Osteocyte (in vitro differentiated cells): ENCODE measurements around the gene TTLL10. TPM values are rescaled to one million over a fixed set of nuclear protein-coding genes. Genes with fewer than 3 reads are reported as not detected.

Source experiments
- DNase-seq: peaks from one replicate; pipeline ENCODE4 v3.0.0; 2021; ENCODE audit warnings: mixed read lengths; ENCODE audit not compliant: unreplicated experiment; ENCODE audit errors: extremely low spot score
- H3K27ac Mint-ChIP-seq: one replicate; pipeline ENCODE4 v1.8.0; 2021; ENCODE audit warnings: mild to moderate bottlenecking, mixed read lengths; ENCODE audit not compliant: unreplicated experiment
- H3K27me3 Mint-ChIP-seq: one replicate; pipeline ENCODE4 v1.8.0; 2021; ENCODE audit warnings: mixed read lengths; ENCODE audit not compliant: unreplicated experiment
- H3K36me3 Mint-ChIP-seq: one replicate; pipeline ENCODE4 v1.8.0; 2021; ENCODE audit warnings: mixed read lengths; ENCODE audit not compliant: unreplicated experiment
- H3K4me1 Mint-ChIP-seq: one replicate; pipeline ENCODE4 v1.8.0; 2021; ENCODE audit warnings: mixed read lengths; ENCODE audit not compliant: unreplicated experiment
- H3K4me3 Mint-ChIP-seq: one replicate; pipeline ENCODE4 v1.8.0; 2021; ENCODE audit warnings: mild to moderate bottlenecking, moderate library complexity, mixed read lengths; ENCODE audit not compliant: unreplicated experiment
- H3K9me3 Mint-ChIP-seq: one replicate; pipeline ENCODE4 v1.8.0; 2021; ENCODE audit warnings: mixed read lengths; ENCODE audit not compliant: unreplicated experiment
- CTCF ChIP-seq: fragments of 200-600 bp; sonication (generic); IDR thresholded peaks from 2 replicates; pipeline ENCODE4 v1.5.0; 2021; ENCODE audit warnings: antibody characterized with exemption, mild to moderate bottlenecking, moderate library complexity
- total RNA-seq: library from RNA; stranded (reverse); gene quantifications from 2 replicates; pipeline ENCODE4 v1.2.1, GENCODE V29; 2021

TTLL10 gene
- total RNA-seq, 1 donor from 2014 or later, result not detected

- DNase-seq, result no peak
- Mint-ChIP-seq H3K27me3 (peaks cover 4% of the 10 kb centered on the region), H3K36me3 (no peaks in the 10 kb centered on the region), H3K27ac (no peak overlapping the region), H3K4me3 (no peak overlapping the region), H3K9me3 (no peaks in the 10 kb centered on the region), H3K4me1 (no peaks in the 10 kb centered on the region)
- no peak for TF ChIP-seq CTCF
Measured at GRCh38 chr1:1132042-1132950, 41.4 kb upstream of the TTLL10 start.

- Mint-ChIP-seq H3K9me3 (no peaks in the 10 kb centered on the region), H3K27me3 (peaks cover 4% of the 10 kb centered on the region), H3K4me1 (no peaks in the 10 kb centered on the region), H3K27ac (no peak overlapping the region), H3K36me3 (no peaks in the 10 kb centered on the region), H3K4me3 (no peak overlapping the region)
- no peak for TF ChIP-seq CTCF
- DNase-seq, result no peak
Measured at GRCh38 chr1:1132956-1133750, 40.5 kb upstream of the TTLL10 start.

GRCh38 chr1:1134300-1134970 is 39.2 kb upstream of the TTLL10 start:
- no peak for DNase-seq
- no peak overlapping the region for H3K4me3 Mint-ChIP-seq
- no peaks in the 10 kb centered on the region for H3K36me3 Mint-ChIP-seq
- H3K4me1 Mint-ChIP-seq, result no peaks in the 10 kb centered on the region
- no peak for TF ChIP-seq CTCF
- no peaks in the 10 kb centered on the region for H3K9me3 Mint-ChIP-seq
- peaks cover 4% of the 10 kb centered on the region for H3K27me3 Mint-ChIP-seq
- no peak overlapping the region for H3K27ac Mint-ChIP-seq

- DNase-seq, result no peak
- Mint-ChIP-seq H3K36me3 (no peaks in the 10 kb centered on the region), H3K27me3 (peaks cover 4% of the 10 kb centered on the region), H3K27ac (no peak overlapping the region), H3K9me3 (no peaks in the 10 kb centered on the region), H3K4me3 (no peak overlapping the region), H3K4me1 (no peaks in the 10 kb centered on the region)
- no peak for TF ChIP-seq CTCF
Measured at GRCh38 chr1:1135339-1136136, 38.1 kb upstream of the TTLL10 start.
